Measurements from ENCODE around the gene FLT3. TPM values are rescaled to one million over a fixed set of nuclear protein-coding genes. Genes with fewer than 3 reads are reported as not detected.
A peak's percentile ranks its signal among the peaks of the same experiment; 100 is the strongest.

Gene FLT3
- total and polyA plus RNA-seq, 10 of the 15 experiments (the other 5 are each of a cell fraction or from before 2014, with no cell fraction given) = 0.04 to 0.19 (median 0.11) TPM; not detected in 1

- no peaks in the 10 kb centered on the region for H4K20me1 ChIP-seq (ENCODE audit: control insufficient read depth, insufficient read depth)
- no peak overlapping the region for H3K27ac ChIP-seq (ENCODE audit: control insufficient read depth, insufficient read depth)
- 69% methylated on average over 20 of the region's 20 CpGs for WGBS (ENCODE audit: insufficient coverage, insufficient replicate concordance, low lambda C conversion rate, missing lambda C conversion rate)
- intact Hi-C loops (cut with micrococcal nuclease; ENCODE audit: unreplicated experiment) = no loop called here
- no peak overlapping the region for H3K9ac ChIP-seq (ENCODE audit: control insufficient read depth, insufficient read depth, low read length)
- H2AFZ ChIP-seq (ENCODE audit: control insufficient read depth, low read depth, low read length) = no peak overlapping the region
- H3K4me1 ChIP-seq (ENCODE audit: control insufficient read depth, insufficient read depth, low read length) = no peaks in the 10 kb centered on the region
- RAD21 ChIA-PET (ENCODE audit: unreplicated experiment) = no interaction called here
- no peaks in the 10 kb centered on the region for H3K9me3 ChIP-seq (replicated peaks; ENCODE audit: control insufficient read depth, insufficient read depth, low read length)
- no peaks in the 10 kb centered on the region for H3K27me3 ChIP-seq (replicated peaks in 1 of 2; ENCODE audit: control insufficient read depth in 2 of 2, insufficient read depth in 2 of 2, low read length in 1 of 2)
- no peak overlapping the region for H3K4me2 ChIP-seq (ENCODE audit: control insufficient read depth, insufficient read depth)
- ATAC-seq (peak; percentile 53), FAIRE-seq (no peak), DNase-seq (ENCODE audit: low read depth, low spot score) (no peak)
- H3K36me3 ChIP-seq (ENCODE audit: control insufficient read depth in 2 of 2, insufficient read depth in 2 of 2, low read length in 1 of 2) = no peaks in the 10 kb centered on the region
- BruUV-seq (replicated peaks) = no TSS peak
- POLR2A ChIA-PET = interaction anchor here (1.1 kb wide), 1 partner anchor 12 kb away, joined by 3 read pairs; no protein-coding TSS in a partner anchor
- H3K79me2 ChIP-seq (ENCODE audit: control insufficient read depth, insufficient read depth, low read length) = no peaks in the 10 kb centered on the region
- H3K4me3 ChIP-seq = no peak overlapping the region
- CTCF ChIA-PET = interaction anchor here (1.6 kb wide), 1 partner anchor 18 kb away, joined by 4 read pairs; no protein-coding TSS in a partner anchor
- SMC1A ChIA-PET (ENCODE audit: uncharacterized antibody, unreplicated experiment) = no interaction called here
- in situ Hi-C loops (cut with MboI) = no loop called here
- no peak for TF ChIP-seq CEBPB (IDR thresholded peaks at IDR 0.05; ENCODE audit: borderline replicate concordance in 1 of 2, low read depth in 2 of 2, low read length in 2 of 2)
- no peak for TF ChIP-seq NR2C1 (IDR thresholded peaks at IDR 0.05)
- TF ChIP-seq RAD51 (IDR thresholded peaks at IDR 0.05) = no peak
- TF ChIP-seq, protein P1, sequence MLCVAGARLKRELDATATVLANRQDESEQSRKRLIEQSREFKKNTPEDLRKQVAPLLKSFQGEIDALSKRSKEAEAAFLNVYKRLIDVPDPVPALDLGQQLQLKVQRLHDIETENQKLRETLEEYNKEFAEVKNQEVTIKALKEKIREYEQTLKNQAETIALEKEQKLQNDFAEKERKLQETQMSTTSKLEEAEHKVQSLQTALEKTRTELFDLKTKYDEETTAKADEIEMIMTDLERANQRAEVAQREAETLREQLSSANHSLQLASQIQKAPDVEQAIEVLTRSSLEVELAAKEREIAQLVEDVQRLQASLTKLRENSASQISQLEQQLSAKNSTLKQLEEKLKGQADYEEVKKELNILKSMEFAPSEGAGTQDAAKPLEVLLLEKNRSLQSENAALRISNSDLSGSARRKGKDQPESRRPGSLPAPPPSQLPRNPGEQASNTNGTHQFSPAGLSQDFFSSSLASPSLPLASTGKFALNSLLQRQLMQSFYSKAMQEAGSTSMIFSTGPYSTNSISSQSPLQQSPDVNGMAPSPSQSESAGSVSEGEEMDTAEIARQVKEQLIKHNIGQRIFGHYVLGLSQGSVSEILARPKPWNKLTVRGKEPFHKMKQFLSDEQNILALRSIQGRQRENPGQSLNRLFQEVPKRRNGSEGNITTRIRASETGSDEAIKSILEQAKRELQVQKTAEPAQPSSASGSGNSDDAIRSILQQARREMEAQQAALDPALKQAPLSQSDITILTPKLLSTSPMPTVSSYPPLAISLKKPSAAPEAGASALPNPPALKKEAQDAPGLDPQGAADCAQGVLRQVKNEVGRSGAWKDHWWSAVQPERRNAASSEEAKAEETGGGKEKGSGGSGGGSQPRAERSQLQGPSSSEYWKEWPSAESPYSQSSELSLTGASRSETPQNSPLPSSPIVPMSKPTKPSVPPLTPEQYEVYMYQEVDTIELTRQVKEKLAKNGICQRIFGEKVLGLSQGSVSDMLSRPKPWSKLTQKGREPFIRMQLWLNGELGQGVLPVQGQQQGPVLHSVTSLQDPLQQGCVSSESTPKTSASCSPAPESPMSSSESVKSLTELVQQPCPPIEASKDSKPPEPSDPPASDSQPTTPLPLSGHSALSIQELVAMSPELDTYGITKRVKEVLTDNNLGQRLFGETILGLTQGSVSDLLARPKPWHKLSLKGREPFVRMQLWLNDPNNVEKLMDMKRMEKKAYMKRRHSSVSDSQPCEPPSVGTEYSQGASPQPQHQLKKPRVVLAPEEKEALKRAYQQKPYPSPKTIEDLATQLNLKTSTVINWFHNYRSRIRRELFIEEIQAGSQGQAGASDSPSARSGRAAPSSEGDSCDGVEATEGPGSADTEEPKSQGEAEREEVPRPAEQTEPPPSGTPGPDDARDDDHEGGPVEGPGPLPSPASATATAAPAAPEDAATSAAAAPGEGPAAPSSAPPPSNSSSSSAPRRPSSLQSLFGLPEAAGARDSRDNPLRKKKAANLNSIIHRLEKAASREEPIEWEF (IDR thresholded peaks at IDR 0.05; ENCODE audit: insufficient replicate concordance, low read depth, low read length) = no peak
- TF ChIP-seq, protein P2, sequence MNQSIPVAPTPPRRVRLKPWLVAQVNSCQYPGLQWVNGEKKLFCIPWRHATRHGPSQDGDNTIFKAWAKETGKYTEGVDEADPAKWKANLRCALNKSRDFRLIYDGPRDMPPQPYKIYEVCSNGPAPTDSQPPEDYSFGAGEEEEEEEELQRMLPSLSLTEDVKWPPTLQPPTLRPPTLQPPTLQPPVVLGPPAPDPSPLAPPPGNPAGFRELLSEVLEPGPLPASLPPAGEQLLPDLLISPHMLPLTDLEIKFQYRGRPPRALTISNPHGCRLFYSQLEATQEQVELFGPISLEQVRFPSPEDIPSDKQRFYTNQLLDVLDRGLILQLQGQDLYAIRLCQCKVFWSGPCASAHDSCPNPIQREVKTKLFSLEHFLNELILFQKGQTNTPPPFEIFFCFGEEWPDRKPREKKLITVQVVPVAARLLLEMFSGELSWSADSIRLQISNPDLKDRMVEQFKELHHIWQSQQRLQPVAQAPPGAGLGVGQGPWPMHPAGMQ (IDR thresholded peaks at IDR 0.05; ENCODE audit: borderline replicate concordance) = no peak
- no peak for TF ChIP-seq MEF2A (IDR thresholded peaks at IDR 0.05; ENCODE audit: insufficient read depth, low read depth, low read length)
- TF ChIP-seq, protein P3, sequence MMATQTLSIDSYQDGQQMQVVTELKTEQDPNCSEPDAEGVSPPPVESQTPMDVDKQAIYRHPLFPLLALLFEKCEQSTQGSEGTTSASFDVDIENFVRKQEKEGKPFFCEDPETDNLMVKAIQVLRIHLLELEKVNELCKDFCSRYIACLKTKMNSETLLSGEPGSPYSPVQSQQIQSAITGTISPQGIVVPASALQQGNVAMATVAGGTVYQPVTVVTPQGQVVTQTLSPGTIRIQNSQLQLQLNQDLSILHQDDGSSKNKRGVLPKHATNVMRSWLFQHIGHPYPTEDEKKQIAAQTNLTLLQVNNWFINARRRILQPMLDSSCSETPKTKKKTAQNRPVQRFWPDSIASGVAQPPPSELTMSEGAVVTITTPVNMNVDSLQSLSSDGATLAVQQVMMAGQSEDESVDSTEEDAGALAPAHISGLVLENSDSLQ (IDR thresholded peaks at IDR 0.05) = no peak
- no peak for TF ChIP-seq MYC (IDR thresholded peaks at IDR 0.05; ENCODE audit: insufficient read depth, insufficient read length, insufficient replicate concordance, low read length, severe bottlenecking)
- no peak for TF ChIP-seq NFXL1 (IDR thresholded peaks at IDR 0.05; ENCODE audit: borderline replicate concordance)
- TF ChIP-seq, protein P4, sequence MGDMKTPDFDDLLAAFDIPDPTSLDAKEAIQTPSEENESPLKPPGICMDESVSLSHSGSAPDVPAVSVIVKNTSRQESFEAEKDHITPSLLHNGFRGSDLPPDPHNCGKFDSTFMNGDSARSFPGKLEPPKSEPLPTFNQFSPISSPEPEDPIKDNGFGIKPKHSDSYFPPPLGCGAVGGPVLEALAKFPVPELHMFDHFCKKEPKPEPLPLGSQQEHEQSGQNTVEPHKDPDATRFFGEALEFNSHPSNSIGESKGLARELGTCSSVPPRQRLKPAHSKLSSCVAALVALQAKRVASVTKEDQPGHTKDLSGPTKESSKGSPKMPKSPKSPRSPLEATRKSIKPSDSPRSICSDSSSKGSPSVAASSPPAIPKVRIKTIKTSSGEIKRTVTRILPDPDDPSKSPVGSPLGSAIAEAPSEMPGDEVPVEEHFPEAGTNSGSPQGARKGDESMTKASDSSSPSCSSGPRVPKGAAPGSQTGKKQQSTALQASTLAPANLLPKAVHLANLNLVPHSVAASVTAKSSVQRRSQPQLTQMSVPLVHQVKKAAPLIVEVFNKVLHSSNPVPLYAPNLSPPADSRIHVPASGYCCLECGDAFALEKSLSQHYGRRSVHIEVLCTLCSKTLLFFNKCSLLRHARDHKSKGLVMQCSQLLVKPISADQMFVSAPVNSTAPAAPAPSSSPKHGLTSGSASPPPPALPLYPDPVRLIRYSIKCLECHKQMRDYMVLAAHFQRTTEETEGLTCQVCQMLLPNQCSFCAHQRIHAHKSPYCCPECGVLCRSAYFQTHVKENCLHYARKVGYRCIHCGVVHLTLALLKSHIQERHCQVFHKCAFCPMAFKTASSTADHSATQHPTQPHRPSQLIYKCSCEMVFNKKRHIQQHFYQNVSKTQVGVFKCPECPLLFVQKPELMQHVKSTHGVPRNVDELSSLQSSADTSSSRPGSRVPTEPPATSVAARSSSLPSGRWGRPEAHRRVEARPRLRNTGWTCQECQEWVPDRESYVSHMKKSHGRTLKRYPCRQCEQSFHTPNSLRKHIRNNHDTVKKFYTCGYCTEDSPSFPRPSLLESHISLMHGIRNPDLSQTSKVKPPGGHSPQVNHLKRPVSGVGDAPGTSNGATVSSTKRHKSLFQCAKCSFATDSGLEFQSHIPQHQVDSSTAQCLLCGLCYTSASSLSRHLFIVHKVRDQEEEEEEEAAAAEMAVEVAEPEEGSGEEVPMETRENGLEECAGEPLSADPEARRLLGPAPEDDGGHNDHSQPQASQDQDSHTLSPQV (IDR thresholded peaks at IDR 0.05) = no peak
- no peak for TF ChIP-seq YBX1 (IDR thresholded peaks at IDR 0.05)
These were observed 98.4 kb downstream of the FLT3 start for GRCh38 chr13:28001837-28002473.
